Body of pancreas (tissue), 4 donors: ENCODE results near the gene ELOB. TPM values are rescaled to one million over a fixed set of nuclear protein-coding genes. Genes with fewer than 3 reads are reported as not detected.

Experiments used
- ATAC-seq: fragments of 150-250 bp; one replicate; pipeline ENCODE4 v1.9.1; 2016
- DNase-seq, 4 donors: peaks; one replicate each; pipeline ENCODE4 v3.0.0-alpha.2; 2019
- H3K27ac ChIP-seq, 4 donors: fragments of 200-600 bp; sonication (generic); 1 replicate in 3 of 4; 2 replicates in 1 of 4; pipeline versions ENCODE4 v1.5.1 to v1.6.1; 2016 to 2019; ENCODE audit warnings: mild to moderate bottlenecking in 1 of 4, mixed read lengths in 1 of 4, moderate library complexity in 1 of 4
- H3K27me3 ChIP-seq, 2 donors: fragments of 200-600 bp; sonication (generic); one replicate each; pipeline ENCODE4 v1.6.0; 2016; ENCODE audit warnings: mild to moderate bottlenecking in 1 of 2
- H3K36me3 ChIP-seq, 2 donors: fragments of 200-600 bp; sonication (generic); replicated peaks in 1 of 2; 2 replicates each; pipeline ENCODE4 v1.5.1; 2016; ENCODE audit warnings: low read depth in 2 of 2; ENCODE audit not compliant: insufficient read depth in 1 of 2
- H3K4me1 ChIP-seq: fragments of 200-600 bp; sonication (generic); one replicate; pipeline ENCODE4 v1.6.0; 2016
- H3K4me3 ChIP-seq, 2 donors: fragments of 200-600 bp; sonication (generic); 1 replicate in 1 of 2; 2 replicates in 1 of 2; pipeline ENCODE4 v1.5.1; 2016 to 2019
- H3K9me3 ChIP-seq, 3 donors: fragments of 200-600 bp; sonication (generic); 1 replicate in 2 of 3; 2 replicates in 1 of 3; pipeline ENCODE4 v1.5.1; 2016
- CTCF ChIP-seq, 7 experiments: fragments of 450-650 bp in 4 of 7; fragments of 200-600 bp in 3 of 7; sonication (generic) in 3 of 7; IDR thresholded peaks; one replicate each; pipeline ENCODE4 v1.5.1; 2016 to 2019; ENCODE audit warnings: antibody characterized with exemption in 7 of 7
- POLR2A ChIP-seq, 3 donors: fragments of 450-650 bp; IDR thresholded peaks; one replicate each; pipeline ENCODE4 v1.6.1; 2016; ENCODE audit warnings: antibody characterized with exemption in 3 of 3, mild to moderate bottlenecking in 2 of 3
- WGBS, 2 donors: methylation state at CpG; one replicate each; pipeline ENCODE4 v1.1.5; 2017; 5-methylcytosine and 5-hydroxymethylcytosine counted together
- intact Hi-C: fragments of 100-400 bp; cut with DNase I; formaldehyde crosslinking; loops from one replicate; pipeline ENCODE4 v1.15.1; 2023
- total RNA-seq, 2 donors: library from RNA; depleted of rRNA; stranded (reverse); fragments of >200 nt; gene quantifications; one replicate each; pipeline ENCODE4 v1.1.0, GENCODE V29; 2016

The ELOB gene
- total RNA-seq, 2 donors from 2014 or later: 77.5 to 186 TPM

GRCh38 chr16:2806286-2806685, 29.2 kb upstream of the ELOB start:
- Histone ChIP-seq H3K36me3 (no peaks in the 10 kb centered on the region), H3K9me3 (no peaks in the 10 kb centered on the region), H3K27me3 (no peaks in the 10 kb centered on the region), H3K4me1 (no peaks in the 10 kb centered on the region), H3K27ac (no peak overlapping the region), H3K4me3 (no peak overlapping the region)
- WGBS, 2 donors: 46 to 66% methylated on average over 3 to 5 of the region's 5 CpGs
- DNase-seq: peak in 1 of 4 donors; percentile 0
- TF ChIP-seq CTCF (IDR thresholded peaks at IDR 0.05) (no peak), POLR2A (IDR thresholded peaks at IDR 0.05) (no peak)
- no peak for ATAC-seq
- intact Hi-C loops: no loop called here

- no peaks in the 10 kb centered on the region for H3K36me3 ChIP-seq
- H3K27me3 ChIP-seq: no peaks in the 10 kb centered on the region
- no peak for TF ChIP-seq POLR2A (IDR thresholded peaks at IDR 0.05)
- no peak for TF ChIP-seq CTCF (IDR thresholded peaks at IDR 0.05)
- ATAC-seq: no peak
- WGBS, 2 donors: 87 to 88% methylated on average over 4 of the region's 4 CpGs
- H3K4me3 ChIP-seq: no peak overlapping the region
- no peaks in the 10 kb centered on the region for H3K9me3 ChIP-seq
- DNase-seq: peak in 1 of 4 donors; percentile 2
- H3K27ac ChIP-seq: no peak overlapping the region
- intact Hi-C loops: no loop called here
- no peaks in the 10 kb centered on the region for H3K4me1 ChIP-seq
Observed at GRCh38 chr16:2804728-2805127, 27.6 kb upstream of the ELOB start.

- H3K4me3 ChIP-seq: no peak overlapping the region
- no peak overlapping the region for H3K27ac ChIP-seq
- ATAC-seq (no peak), DNase-seq (no peak)
- 82 to 85% methylated on average over 3 of the region's 3 CpGs for WGBS, 2 donors
- no peak for TF ChIP-seq POLR2A (IDR thresholded peaks at IDR 0.05)
- H3K27me3 ChIP-seq: no peaks in the 10 kb centered on the region
- no peaks in the 10 kb centered on the region for H3K36me3 ChIP-seq
- no peaks in the 10 kb centered on the region for H3K9me3 ChIP-seq
- intact Hi-C loops: no loop called here
- H3K4me1 ChIP-seq: no peaks in the 10 kb centered on the region
Observed at GRCh38 chr16:2803545-2804195, 26.6 kb upstream of the ELOB start.

GRCh38 chr16:2799859-2800226, 22.8 kb upstream of the ELOB start:
- no peak overlapping the region for H3K4me3 ChIP-seq
- intact Hi-C loops: no loop called here
- no peaks in the 10 kb centered on the region for H3K27me3 ChIP-seq
- no peaks in the 10 kb centered on the region for H3K36me3 ChIP-seq
- H3K27ac ChIP-seq: no peak overlapping the region
- TF ChIP-seq POLR2A (IDR thresholded peaks at IDR 0.05): no peak
- no peak for TF ChIP-seq CTCF (IDR thresholded peaks at IDR 0.05)
- ATAC-seq: no peak
- 50 to 85% methylated on average over 1 of the region's 1 CpG for WGBS, 2 donors
- H3K9me3 ChIP-seq: no peaks in the 10 kb centered on the region
- peak in 1 of 4 donors; percentile 3 for DNase-seq
- peaks cover under 1% of the 10 kb centered on the region for H3K4me1 ChIP-seq

GRCh38 chr16:2799205-2799858, 22.3 kb upstream of the ELOB start:
- Histone ChIP-seq H3K36me3 (no peaks in the 10 kb centered on the region), H3K4me3 (no peak overlapping the region), H3K4me1 (peaks cover 5% of the 10 kb centered on the region), H3K27me3 (no peaks in the 10 kb centered on the region), H3K27ac (no peak overlapping the region), H3K9me3 (no peaks in the 10 kb centered on the region)
- peak in 1 of 4 donors; percentile 0 for DNase-seq
- no peak for TF ChIP-seq POLR2A (IDR thresholded peaks at IDR 0.05)
- TF ChIP-seq CTCF (IDR thresholded peaks at IDR 0.05): no peak
- intact Hi-C loops: no loop called here
- no peak for ATAC-seq
- 74 to 84% methylated on average over 17 to 21 of the region's 21 CpGs for WGBS, 2 donors
